Smooth muscle cell (in vitro differentiated cells): ENCODE results near the gene PSMB8. TPM values are rescaled to one million over a fixed set of nuclear protein-coding genes. Genes with fewer than 3 reads are reported as not detected.

Experiments
- DNase-seq: peaks from one replicate; lab custom pipeline; 2025; ENCODE audit not compliant: unreplicated experiment; lab: John Stamatoyannopoulos, UW
- H2AFZ ChIP-seq: fragments of 200-600 bp; sonication (generic); 2 replicates; pipeline ENCODE4 v1.6.0; 2016; ENCODE audit warnings: antibody characterized with exemption, low read depth, mild to moderate bottlenecking
- H3F3A ChIP-seq: fragments of 200-600 bp; sonication (generic); 2 replicates; pipeline ENCODE4 v1.6.0; 2017; ENCODE audit warnings: antibody characterized with exemption, low read depth
- H3K27ac ChIP-seq: fragments of 200-600 bp; sonication (generic); 2 replicates; pipeline ENCODE4 v1.5.1; 2016; ENCODE audit warnings: low read depth, mild to moderate bottlenecking
- H3K27me3 ChIP-seq: fragments of 200-600 bp; sonication (generic); 2 replicates; pipeline ENCODE4 v1.6.1; 2016; ENCODE audit warnings: low read depth, mild to moderate bottlenecking
- H3K36me3 ChIP-seq: fragments of 200-600 bp; sonication (generic); 2 replicates; pipeline ENCODE4 v1.5.1; 2016; ENCODE audit warnings: low read depth
- H3K4me1 ChIP-seq: fragments of 200-600 bp; sonication (generic); 2 replicates; pipeline ENCODE4 v1.5.1; 2016; ENCODE audit warnings: low read depth
- H3K4me2 ChIP-seq: fragments of 200-600 bp; sonication (generic); 2 replicates; pipeline ENCODE4 v1.6.0; 2016; ENCODE audit warnings: mild to moderate bottlenecking
- H3K4me3 ChIP-seq: fragments of 200-600 bp; sonication (generic); 2 replicates; pipeline ENCODE4 v1.5.1; 2016; ENCODE audit warnings: mild to moderate bottlenecking
- H3K79me2 ChIP-seq: fragments of 200-600 bp; sonication (generic); 2 replicates; pipeline ENCODE4 v1.6.0; 2016; ENCODE audit warnings: low read depth, mild to moderate bottlenecking
- H3K9ac ChIP-seq: fragments of 200-600 bp; sonication (generic); 2 replicates; pipeline ENCODE4 v1.6.0; 2016; ENCODE audit warnings: low read depth
- H3K9me3 ChIP-seq: fragments of 200-600 bp; sonication (generic); replicated peaks from 2 replicates; pipeline ENCODE4 v1.5.1; 2016; ENCODE audit warnings: low read depth
- H4K20me1 ChIP-seq: fragments of 200-600 bp; sonication (generic); 2 replicates; pipeline ENCODE4 v1.6.0; 2016; ENCODE audit warnings: low read depth
- WGBS: methylation state at CpG from one replicate; pipeline ENCODE4 v1.1.7; 2016; ENCODE audit warnings: low lambda C conversion rate; 5-methylcytosine and 5-hydroxymethylcytosine counted together
- polyA plus RNA-seq: library from polyadenylated mRNA; unstranded; fragments of >200 nt; fragmentation: Nextera tagmentation; extraction: Ambion mirVana; gene quantifications from 2 replicates; pipeline ENCODE4 v1.2.1, GENCODE V29; 2016
- total RNA-seq: library from RNA; depleted of rRNA; stranded (reverse); fragments of >200 nt; gene quantifications from 2 replicates; pipeline ENCODE4 v1.2.3, GENCODE V29; 2014
- TF ChIP-seq, protein P1 (sequence below): fragments of 200-600 bp; sonication (generic); IDR thresholded peaks from 2 replicates; pipeline ENCODE4 v1.5.1; 2017; ENCODE audit warnings: borderline replicate concordance, mild to moderate bottlenecking, antibody characterized with exemption; ENCODE audit not compliant: insufficient read depth, poor library complexity, severe bottlenecking

PSMB8 gene
- total and polyA plus RNA-seq, 2 experiments from 2014 or later = 5.0 to 16.7 TPM

- no peak overlapping the region for H3K27ac ChIP-seq
- 41% methylated on average over 21 of the region's 24 CpGs for WGBS
Measured at GRCh38 chr6:32854376-32855178, 10.7 kb upstream of the PSMB8 start.

DNA sequence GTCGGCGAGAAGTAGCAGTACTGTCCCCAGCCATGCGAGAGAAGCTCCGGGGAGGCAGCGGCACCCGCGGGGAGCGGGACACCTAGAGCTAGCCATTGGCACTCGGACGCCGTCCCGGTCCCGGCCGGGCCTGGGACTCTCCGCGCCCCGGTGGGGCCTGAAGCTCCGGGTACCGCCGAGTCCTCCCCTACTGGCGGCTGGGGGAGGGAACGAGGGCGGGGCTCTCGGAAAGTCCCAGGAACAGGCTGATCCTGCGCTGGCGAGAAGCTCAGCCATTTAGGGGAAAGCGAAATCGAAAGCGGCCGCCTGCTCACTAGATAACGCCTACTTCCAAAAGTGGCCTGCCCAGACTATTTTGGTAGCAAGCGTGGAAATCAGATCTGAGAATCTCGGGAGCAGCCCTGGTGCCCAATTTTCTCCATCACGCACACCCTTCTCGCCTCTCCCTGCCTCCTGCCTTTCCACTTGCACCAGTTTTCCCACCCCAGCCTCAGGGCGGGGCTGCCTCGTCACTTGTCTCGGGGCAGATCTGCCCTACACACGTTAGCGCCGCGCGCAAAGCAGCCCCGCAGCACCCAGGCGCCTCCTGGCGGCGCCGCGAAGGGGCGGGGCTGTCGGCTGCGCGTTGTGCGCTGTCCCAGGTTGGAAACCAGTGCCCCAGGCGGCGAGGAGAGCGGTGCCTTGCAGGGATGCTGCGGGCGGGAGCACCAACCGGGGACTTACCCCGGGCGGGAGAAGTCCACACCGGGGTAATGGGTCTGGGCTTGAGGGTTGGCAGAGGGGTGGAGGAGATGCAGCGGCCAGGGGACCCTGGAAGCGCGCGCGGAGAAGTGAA, 9.9 kb upstream of the PSMB8 start, which contains the start of the genes PSMB9 and TAP1:
TSS of gene PSMB9 (plus strand) at position 652 of the 835 bp plus-strand sequence. CDS start at position 690, 38 bp downstream.
TSS of gene TAP1 (minus strand) at position 164 of the 835 bp plus-strand sequence. CDS start at position 96, 68 bp downstream.
- Histone ChIP-seq H3K27ac (peak within 1 kb of the TSS; percentile 8), H3K4me2 (peak within 1 kb of the TSS; percentile 88), H4K20me1 (no peaks in the 10 kb centered on the region), H3K79me2 (no peaks in the 10 kb centered on the region), H3K27me3 (peaks cover 68% of the 10 kb centered on the region), H3K4me1 (no peaks in the 10 kb centered on the region), H3F3A (no peaks in the 10 kb centered on the region), H2AFZ (peak within 1 kb of the TSS; percentile 73), H3K9me3 (no peaks in the 10 kb centered on the region), H3K9ac (peak within 1 kb of the TSS; percentile 13), H3K36me3 (no peaks in the 10 kb centered on the region), H3K4me3 (peak within 1 kb of the TSS; percentile 70)
- TF ChIP-seq, protein P1, sequence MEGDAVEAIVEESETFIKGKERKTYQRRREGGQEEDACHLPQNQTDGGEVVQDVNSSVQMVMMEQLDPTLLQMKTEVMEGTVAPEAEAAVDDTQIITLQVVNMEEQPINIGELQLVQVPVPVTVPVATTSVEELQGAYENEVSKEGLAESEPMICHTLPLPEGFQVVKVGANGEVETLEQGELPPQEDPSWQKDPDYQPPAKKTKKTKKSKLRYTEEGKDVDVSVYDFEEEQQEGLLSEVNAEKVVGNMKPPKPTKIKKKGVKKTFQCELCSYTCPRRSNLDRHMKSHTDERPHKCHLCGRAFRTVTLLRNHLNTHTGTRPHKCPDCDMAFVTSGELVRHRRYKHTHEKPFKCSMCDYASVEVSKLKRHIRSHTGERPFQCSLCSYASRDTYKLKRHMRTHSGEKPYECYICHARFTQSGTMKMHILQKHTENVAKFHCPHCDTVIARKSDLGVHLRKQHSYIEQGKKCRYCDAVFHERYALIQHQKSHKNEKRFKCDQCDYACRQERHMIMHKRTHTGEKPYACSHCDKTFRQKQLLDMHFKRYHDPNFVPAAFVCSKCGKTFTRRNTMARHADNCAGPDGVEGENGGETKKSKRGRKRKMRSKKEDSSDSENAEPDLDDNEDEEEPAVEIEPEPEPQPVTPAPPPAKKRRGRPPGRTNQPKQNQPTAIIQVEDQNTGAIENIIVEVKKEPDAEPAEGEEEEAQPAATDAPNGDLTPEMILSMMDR = peak; percentile 50
- under 1% methylated on average over 66 of the region's 68 CpGs for WGBS
- peak; percentile 97 for DNase-seq

More at GRCh38 chr6:32854376-32855178, 10.7 kb upstream of the PSMB8 start:
- Histone ChIP-seq H2AFZ (peak overlapping the region; percentile 73), H3K9ac (no peak overlapping the region), H3K4me2 (peak overlapping the region; percentile 88), H3K4me1 (no peaks in the 10 kb centered on the region), H3K27me3 (peaks cover 68% of the 10 kb centered on the region), H4K20me1 (no peaks in the 10 kb centered on the region), H3F3A (no peaks in the 10 kb centered on the region), H3K79me2 (no peaks in the 10 kb centered on the region), H3K36me3 (no peaks in the 10 kb centered on the region), H3K4me3 (peak overlapping the region; percentile 70), H3K9me3 (no peaks in the 10 kb centered on the region)
- TF ChIP-seq, protein P1 = no peak
- no peak for DNase-seq

- Histone ChIP-seq H3K4me3 (peak overlapping the region; percentile 70), H3K4me2 (peak overlapping the region; percentile 88), H3K27ac (peak overlapping the region; percentile 8), H4K20me1 (no peaks in the 10 kb centered on the region), H3K4me1 (no peaks in the 10 kb centered on the region), H3K36me3 (no peaks in the 10 kb centered on the region), H3K27me3 (peaks cover 66% of the 10 kb centered on the region), H3F3A (no peaks in the 10 kb centered on the region), H3K79me2 (no peaks in the 10 kb centered on the region), H3K9ac (peak overlapping the region; percentile 13), H3K9me3 (no peaks in the 10 kb centered on the region), H2AFZ (peak overlapping the region; percentile 73)
- 3% methylated on average over 40 of the region's 41 CpGs for WGBS
- DNase-seq = peak; percentile 65
- TF ChIP-seq, protein P1 = no peak
Measured at GRCh38 chr6:32852844-32853540, 9.1 kb upstream of the PSMB8 start.
